Ureter (tissue), 1 donor: Measurements from ENCODE around the gene MYO1B. TPM values are rescaled to one million over a fixed set of nuclear protein-coding genes. Genes with fewer than 3 reads are reported as not detected.
A peak's percentile ranks its signal among the peaks of the same experiment; 100 is the strongest.

Source experiments
- DNase-seq: peaks from one replicate; pipeline ENCODE4 v3.0.0-alpha.2; 2020; ENCODE audit warnings: low spot score
- total RNA-seq: library from RNA; stranded (reverse); gene quantifications from one replicate; pipeline ENCODE4 v1.2.4, GENCODE V29; 2023
- donor health status: DM: yes; HTN: yes; CAD: no.

Gene MYO1B
- total RNA-seq: 87.6 TPM

DNA sequence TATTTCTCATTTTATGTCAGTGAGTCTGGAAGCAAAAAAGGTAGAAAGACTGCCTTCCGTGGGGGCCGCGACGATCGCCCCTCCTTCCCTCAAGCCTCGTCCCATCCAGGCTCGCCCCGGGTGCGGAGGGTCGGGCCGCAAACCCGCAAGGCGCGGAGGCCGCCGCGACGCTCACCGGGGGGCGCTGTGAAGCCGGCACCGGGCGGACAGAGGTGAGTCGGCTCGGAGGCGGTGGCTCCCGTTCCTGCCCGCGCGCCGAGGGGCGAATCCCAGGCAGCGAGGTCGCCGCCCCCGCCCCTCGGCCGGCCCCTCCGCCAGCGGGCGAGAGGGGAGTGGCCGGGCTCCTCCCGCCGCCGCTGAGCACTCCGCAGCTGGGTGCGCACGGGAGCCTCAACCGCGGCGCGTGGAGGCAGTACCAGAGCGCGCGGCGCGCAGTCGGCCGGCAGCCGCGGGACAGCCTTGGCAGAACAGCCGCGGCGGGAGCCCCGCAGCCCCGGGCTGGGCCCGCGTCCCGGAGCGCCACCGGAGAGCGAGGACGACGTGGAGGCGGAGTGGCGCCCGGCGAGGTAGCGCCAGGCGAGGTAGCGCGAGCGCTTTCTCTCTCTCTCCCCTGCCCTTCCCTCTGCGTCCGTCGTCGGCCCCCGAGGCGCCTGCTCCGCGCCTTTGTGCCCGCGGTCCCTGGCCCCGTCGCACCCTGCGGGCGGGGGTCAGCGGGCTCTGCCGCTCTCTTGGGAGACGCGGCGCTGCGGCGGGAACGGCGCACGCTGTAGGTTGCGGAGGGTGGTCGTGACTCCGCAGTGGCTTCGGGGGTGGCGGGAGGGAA, at the start of gene MYO1B:
Gene MYO1B (plus strand): TSS at position 359 of the 823 bp plus-strand sequence. CDS start 31,492 bp downstream, outside the sequence.
- peak; percentile 70 for DNase-seq

- no peak for DNase-seq
These were observed 48.1 kb upstream of the MYO1B start for GRCh38 chr2:191197096-191197495.

DNA sequence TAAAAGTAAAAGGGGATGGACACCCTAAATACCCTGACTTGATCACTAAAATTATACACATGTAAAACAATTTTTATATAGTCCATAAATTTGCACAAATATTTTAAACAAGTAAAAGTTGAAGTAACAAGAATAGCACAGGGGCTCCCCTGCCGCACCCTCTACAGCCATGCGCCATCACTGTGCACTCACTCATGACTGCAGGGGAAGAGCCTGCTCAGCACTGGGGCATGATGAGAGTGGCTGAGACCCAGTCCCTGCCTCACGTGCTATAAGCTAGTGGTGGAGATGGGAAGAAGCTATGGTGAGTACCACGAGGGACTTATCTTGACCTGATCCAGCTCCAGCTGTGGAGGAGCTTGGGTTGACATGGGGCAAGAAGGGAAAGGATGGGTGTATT, 46.9 kb upstream of the MYO1B start:
- no peak for DNase-seq

GRCh38 chr2:191199929-191200512, 45.2 kb upstream of the MYO1B start:
- no peak for DNase-seq

DNA sequence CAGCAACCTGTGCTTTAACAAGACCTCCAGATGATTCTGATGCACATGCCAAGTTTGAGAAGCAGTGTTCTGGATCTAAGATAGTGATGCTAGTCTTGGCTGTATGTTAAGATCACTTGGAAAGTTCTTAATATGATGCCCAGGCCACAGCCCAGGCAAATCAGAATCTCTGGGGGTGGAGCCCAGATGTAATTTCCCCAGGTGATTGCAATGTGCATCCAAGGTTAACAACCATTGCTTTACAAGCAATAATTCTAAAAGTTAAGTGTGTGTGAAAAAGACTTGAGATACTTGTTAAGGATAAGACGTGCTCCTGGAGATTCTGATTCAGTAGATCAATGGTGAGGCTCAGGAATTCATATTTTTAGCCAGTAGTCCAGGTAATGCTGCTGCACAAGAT, 44.3 kb upstream of the MYO1B start:
- no peak for DNase-seq

DNA sequence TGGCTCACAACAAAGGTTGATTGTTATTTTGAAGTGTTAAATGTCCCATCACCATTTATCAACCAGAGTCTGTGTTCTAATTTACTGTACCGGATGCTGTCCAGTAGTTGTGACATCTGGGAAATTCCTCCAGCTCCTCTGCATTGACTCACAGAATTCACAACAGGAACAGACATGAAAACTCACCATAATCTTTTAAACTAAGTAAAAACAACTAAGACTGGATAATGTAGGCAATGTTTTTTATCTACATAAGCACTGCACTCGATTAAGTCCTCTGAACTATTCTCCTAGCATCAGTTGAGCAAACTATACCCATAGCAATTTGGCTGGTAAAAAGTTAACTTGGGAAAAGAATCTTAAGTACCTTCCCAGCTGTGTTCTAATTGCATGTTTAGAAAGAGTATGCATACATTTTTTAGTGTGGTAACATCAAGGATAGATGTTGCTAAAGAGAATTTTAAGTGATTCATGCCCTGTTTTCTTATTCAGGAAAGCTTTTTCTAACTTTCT, 42.9 kb upstream of the MYO1B start:
- no peak for DNase-seq

- DNase-seq: no peak
These were observed 42.3 kb upstream of the MYO1B start for GRCh38 chr2:191202881-191203397.

DNA sequence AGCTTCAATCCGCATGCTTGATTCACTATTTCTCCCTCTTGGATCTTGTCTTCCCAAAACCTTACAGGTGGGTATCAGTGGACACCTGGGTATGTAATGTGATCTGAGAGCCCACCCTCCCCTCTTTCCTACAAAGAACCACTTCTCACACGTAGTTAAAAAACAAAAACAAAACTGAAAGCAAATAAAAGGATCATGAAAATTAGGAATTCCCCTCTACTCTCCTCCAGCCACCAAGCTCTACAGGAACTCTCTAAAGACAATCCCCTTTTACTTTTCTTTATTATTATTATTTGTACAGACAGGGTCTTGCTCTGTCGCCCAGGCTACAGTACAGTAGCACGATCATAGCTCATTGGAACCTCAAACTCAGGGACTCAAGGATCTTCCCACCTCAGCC, 40.8 kb upstream of the MYO1B start:
- DNase-seq: no peak

GRCh38 chr2:191206613-191207471, 38.4 kb upstream of the MYO1B start:
- no peak for DNase-seq

- no peak for DNase-seq
These were observed 35.9 kb upstream of the MYO1B start for GRCh38 chr2:191209340-191209739.

DNA sequence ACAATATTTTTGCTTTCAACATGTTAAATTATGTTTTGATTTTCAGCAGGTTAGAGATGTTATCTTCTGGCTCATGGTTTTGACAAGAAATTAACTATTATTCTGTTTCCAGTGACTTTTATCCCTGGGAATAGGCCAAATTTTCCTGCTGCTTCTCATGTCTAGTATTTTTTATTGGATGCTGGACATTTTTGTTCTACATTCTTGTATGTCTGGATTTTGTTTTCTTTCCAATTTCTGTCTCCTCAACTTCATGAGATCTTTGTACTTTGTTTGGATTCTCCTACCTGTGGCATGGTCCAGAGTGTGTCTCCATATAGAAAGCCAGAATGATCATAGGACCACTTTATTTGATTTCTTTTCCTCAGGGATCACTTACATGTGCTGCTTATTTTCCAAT, 33.1 kb upstream of the MYO1B start:
- no peak for DNase-seq

DNA sequence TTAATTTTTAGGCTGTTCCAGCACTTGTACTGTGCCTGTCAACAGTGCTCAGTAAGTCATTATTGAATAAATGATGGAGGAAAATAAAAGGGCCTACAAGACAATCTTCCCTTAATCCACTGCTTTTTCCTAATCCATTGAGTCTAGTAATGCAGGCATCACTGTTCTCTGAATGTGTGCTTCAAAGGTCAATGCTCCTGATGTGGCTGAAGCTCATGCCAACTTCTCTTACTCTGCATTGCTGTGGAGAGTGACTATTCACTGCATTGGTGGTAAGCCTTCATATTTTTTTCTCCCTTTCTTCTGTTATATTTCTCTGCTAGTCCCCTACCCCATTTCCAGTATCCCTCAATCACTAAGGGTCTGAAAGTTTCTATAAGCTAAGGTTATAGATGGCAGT, 31.9 kb upstream of the MYO1B start:
- no peak for DNase-seq

- no peak for DNase-seq
These were observed 30.0 kb upstream of the MYO1B start for GRCh38 chr2:191215230-191215629.

GRCh38 chr2:191215666-191216065, 29.5 kb upstream of the MYO1B start:
- no peak for DNase-seq

DNA sequence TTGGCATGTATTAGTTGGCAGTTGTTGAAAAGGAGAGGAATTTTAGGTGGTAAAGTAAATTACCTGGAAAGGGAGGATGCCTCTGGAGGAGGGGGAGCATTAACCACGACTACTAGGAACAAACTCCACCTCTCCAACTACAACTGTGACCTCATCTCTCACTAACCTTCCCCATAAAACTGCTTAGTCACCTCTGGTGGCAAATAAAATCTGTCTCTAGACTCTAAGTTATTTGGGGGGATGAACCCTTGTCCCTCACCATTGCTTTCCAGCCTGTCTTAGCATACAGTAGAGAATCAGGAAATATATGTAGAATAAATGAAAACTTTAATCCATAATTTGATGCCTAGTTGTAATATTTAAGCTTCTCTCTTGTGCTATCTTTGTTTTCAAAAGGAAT, 27.6 kb upstream of the MYO1B start:
- DNase-seq: no peak

GRCh38 chr2:191218292-191218898, 26.8 kb upstream of the MYO1B start:
- no peak for DNase-seq

DNA sequence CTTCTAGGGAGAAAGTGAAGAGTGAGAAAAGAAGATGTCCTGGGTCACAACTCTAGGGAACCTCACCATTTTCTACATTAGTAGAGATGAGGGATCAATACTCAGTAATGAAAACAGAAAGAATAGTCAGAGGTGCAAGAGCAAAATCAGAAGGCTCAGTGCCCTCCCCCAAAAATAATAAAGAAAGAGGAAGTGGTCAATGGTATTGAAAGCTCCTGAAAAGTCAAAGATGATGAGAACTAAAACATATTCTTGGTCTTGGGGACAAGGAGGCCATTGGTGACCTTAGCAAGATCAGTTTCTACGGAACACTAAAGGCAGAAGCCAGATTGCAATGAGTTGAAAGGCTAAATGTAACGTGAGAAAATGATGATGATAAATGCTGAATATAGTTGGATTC, 24.5 kb upstream of the MYO1B start:
- DNase-seq: no peak

DNA sequence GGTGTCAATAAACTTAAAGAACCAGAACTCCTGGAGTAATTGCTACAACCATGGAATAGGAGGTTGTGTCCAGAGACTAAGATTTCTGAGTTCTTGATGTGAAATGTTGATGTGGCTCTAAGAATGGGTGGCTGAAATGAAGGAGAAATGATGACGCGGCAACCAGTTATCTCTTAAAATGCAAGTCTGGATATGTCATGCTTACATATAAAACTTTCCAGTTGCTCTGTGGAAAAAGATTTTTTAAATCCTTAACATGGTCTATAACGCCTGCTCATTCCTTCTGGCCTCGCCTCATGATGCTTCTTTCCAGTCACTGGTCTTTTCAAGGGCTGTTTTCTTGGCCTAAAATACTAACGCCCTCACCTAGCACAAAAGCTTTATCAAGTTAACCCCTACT, 23.5 kb upstream of the MYO1B start:
- no peak for DNase-seq

GRCh38 chr2:191222507-191222906, 22.7 kb upstream of the MYO1B start:
- no peak for DNase-seq

DNA sequence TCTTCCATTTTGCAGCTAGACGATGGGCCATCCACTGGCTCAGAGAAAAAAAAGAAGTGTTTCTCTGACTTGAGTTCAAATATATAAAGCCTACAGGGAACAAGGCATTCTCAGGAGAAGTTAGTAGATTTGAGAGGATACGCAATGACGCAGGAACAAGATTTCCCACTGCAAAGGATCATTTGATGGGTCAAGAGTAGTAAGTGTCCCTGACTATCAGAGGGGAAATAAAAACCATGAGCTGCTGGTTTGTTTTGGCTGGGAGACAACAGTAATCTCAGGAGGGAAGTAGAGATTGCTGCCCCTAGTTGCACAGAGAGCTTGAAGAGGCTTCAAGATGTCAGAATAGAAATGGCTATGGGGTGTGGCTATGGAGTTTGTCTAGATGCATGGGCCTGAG, 22.3 kb upstream of the MYO1B start:
- DNase-seq: no peak

DNA sequence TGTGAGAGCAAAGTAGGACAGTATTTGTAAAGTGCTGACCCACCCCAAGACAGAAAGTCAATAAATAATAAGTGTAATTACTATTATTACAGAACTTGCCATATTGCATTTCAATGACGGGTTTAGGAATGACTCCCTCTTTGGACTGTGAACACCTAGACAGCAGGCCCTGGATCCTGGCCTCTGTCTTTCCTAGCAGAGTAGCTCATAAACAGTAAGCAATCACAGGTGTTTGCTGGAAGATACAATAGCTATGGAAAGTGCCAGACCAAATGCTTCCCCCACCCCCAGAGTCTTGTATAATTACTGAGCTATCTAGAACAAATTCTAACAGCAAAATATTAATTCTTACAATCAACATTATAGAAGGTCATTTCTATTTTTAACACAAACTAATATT, 20.1 kb upstream of the MYO1B start:
- DNase-seq: no peak

DNA sequence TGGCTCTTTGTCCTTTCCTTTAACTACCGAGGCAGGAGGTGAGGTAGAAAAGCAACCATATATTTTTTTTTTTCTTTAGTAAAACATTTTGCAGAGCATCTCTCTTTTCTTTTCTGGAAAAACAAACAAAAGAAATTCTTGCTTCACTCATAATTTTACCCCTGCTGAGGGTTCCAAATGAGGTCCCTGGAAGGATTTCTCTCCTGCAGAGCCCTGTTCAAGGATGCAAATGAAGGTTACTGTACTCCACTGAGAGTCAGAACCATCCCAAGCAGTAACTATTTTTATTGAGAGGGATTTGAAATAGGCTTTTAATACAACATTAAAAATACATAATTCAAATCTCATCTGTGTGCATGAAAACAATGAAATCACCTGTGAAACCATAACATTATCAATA, 19.5 kb upstream of the MYO1B start:
- no peak for DNase-seq
